ENCODE results near the gene FAM168A. TPM values are rescaled to one million over a fixed set of nuclear protein-coding genes. Genes with fewer than 3 reads are reported as not detected.
A peak's percentile ranks its signal among the peaks of the same experiment; 100 is the strongest.

Gene FAM168A
- total RNA-seq, 1 experiment from 2014 or later = 25.9 TPM

- no peak for TF ChIP-seq KAT7 (CRISPR knock-in tag; IDR thresholded peaks at IDR 0.05; ENCODE audit: borderline replicate concordance)
- no peak for TF ChIP-seq NR1H2 (CRISPR knock-in tag; IDR thresholded peaks at IDR 0.05)
- no peak for TF ChIP-seq ZNF219 (CRISPR knock-in tag; IDR thresholded peaks at IDR 0.05; ENCODE audit: borderline replicate concordance)
- TF ChIP-seq RELA (CRISPR knock-in tag; IDR thresholded peaks at IDR 0.05; ENCODE audit: borderline replicate concordance) = no peak
Measured at GRCh38 chr11:73495731-73496130, 102.2 kb downstream of the FAM168A start (continued).

DNA sequence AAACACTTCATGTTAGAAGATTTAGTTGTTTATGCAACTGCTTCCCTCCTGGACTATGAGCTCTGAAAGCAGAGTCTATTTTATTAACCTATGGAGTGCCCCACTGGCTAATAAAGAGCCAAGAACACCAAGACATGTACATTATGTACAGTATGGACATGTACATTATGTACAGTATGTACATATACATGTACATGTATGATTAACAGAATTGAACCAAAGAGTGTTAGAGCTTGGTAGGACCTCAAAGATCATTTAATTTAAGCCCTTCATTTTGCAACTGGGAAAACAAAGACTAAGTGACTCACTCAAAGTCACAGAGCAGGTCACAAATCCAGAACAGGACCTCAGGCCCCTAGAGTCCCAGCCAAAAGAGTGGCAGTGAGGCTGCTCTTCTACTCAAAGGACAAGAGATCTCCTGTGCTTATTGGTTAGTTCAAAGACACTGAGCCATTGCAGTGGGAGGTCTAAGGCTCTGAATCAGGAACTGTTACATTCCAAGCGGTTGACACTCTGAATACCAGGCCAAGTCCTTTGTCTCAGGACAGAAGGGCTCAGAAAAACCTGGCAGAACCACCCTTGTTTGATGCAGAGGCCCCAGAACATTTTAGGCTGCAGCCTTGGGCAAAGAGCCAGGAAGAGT, 103.8 kb downstream of the FAM168A start:
- Mint-ChIP-seq H3K9me3 (peaks cover 9% of the 10 kb centered on the region), H3K4me1 (peaks cover 25% of the 10 kb centered on the region), H3K27ac (peak overlapping the region; percentile 64), H3K27me3 (ENCODE audit: low read depth) (no peaks in the 10 kb centered on the region), H3K4me3 (no peak overlapping the region), H3K36me3 (peaks cover 8% of the 10 kb centered on the region; the same call in 1 of the 2 replicates)
- TF ChIP-seq, protein P1, sequence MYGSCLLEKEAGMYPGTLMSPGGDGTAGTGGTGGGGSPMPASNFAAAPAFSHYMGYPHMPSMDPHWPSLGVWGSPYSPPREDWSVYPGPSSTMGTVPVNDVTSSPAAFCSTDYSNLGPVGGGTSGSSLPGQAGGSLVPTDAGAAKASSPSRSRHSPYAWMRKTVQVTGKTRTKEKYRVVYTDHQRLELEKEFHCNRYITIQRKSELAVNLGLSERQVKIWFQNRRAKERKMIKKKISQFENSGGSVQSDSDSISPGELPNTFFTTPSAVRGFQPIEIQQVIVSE (CRISPR knock-in tag; IDR thresholded peaks at IDR 0.05; ENCODE audit: borderline replicate concordance) = no peak
- TF ChIP-seq AR (CRISPR knock-in tag; IDR thresholded peaks at IDR 0.05) (no peak), ZNF423 (CRISPR knock-in tag; IDR thresholded peaks at IDR 0.05) (no peak), NR1H2 (CRISPR knock-in tag; IDR thresholded peaks at IDR 0.05) (no peak), SMAD4 (CRISPR knock-in tag; IDR thresholded peaks at IDR 0.05) (no peak), MYBL2 (CRISPR knock-in tag; IDR thresholded peaks at IDR 0.05) (peak; percentile 52; the same call in 1 of the 2 replicates)
- POLR2A ChIA-PET = no interaction called here
- ATAC-seq (peak; percentile 92), DNase-seq (ENCODE audit: low spot score) (peak; percentile 21)
- CTCF ChIA-PET = interaction anchor here (0.6 to 1.2 kb wide), 2 partner anchors 132 to 249 kb away, joined by 3 to 4 read pairs; no protein-coding TSS in a partner anchor

DNA sequence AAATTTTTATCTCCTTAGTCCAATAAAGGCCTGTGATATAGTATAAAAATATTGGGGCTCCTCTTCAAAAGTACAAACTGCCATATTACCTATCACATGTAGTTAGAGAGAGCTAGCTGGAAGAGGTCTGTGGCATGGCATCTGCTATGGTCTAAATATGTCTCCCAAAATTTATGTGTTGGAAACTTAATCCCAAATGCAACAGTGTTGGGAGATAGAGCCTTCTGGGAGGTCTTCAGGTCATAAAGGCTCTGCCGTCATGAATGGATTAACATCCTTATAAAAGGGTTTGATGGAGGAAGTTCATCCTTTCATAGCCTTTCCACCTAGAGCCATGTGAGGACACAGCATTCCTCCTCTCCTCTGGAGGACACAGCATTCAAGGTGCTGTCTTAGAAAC, 116.3 kb downstream of the FAM168A start:
- H3K9me3 Mint-ChIP-seq = peaks cover 18% of the 10 kb centered on the region
- no peak overlapping the region for H3K4me3 Mint-ChIP-seq
- H3K27me3 Mint-ChIP-seq (ENCODE audit: low read depth) = no peaks in the 10 kb centered on the region

More for the DNA sequence above, 116.3 kb downstream of the FAM168A start:
- ATAC-seq (no peak), DNase-seq (ENCODE audit: low spot score) (no peak)
- Mint-ChIP-seq H3K4me1 (peaks cover 14% of the 10 kb centered on the region), H3K27ac (no peak overlapping the region), H3K36me3 (peaks cover 11% of the 10 kb centered on the region)
- ChIA-PET CTCF (no interaction called here), POLR2A (interaction anchor here (1.1 kb wide), 1 partner anchor 33 kb away, joined by 3 read pairs; no protein-coding TSS in a partner anchor)
- TF ChIP-seq NR2C2 (CRISPR knock-in tag; IDR thresholded peaks at IDR 0.05) = no peak
- TF ChIP-seq E2F1 (CRISPR knock-in tag; IDR thresholded peaks at IDR 0.05) = no peak
- TF ChIP-seq HMGXB4 (CRISPR knock-in tag; IDR thresholded peaks at IDR 0.05) = no peak
- no peak for TF ChIP-seq SMAD3 (CRISPR knock-in tag; IDR thresholded peaks at IDR 0.05; ENCODE audit: borderline replicate concordance)
- TF ChIP-seq SP1 (CRISPR knock-in tag; conservative IDR thresholded peaks at IDR 0.05) = no peak
- TF ChIP-seq, protein P2, sequence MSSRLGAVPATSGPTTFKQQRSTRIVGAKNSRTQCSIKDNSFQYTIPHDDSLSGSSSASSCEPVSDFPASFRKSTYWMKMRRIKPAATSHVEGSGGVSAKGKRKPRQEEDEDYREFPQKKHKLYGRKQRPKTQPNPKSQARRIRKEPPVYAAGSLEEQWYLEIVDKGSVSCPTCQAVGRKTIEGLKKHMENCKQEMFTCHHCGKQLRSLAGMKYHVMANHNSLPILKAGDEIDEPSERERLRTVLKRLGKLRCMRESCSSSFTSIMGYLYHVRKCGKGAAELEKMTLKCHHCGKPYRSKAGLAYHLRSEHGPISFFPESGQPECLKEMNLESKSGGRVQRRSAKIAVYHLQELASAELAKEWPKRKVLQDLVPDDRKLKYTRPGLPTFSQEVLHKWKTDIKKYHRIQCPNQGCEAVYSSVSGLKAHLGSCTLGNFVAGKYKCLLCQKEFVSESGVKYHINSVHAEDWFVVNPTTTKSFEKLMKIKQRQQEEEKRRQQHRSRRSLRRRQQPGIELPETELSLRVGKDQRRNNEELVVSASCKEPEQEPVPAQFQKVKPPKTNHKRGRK (CRISPR knock-in tag; IDR thresholded peaks at IDR 0.05; ENCODE audit: borderline replicate concordance) = no peak
- no peak for TF ChIP-seq JUN (CRISPR knock-in tag; IDR thresholded peaks at IDR 0.05)
- TF ChIP-seq, protein P3, sequence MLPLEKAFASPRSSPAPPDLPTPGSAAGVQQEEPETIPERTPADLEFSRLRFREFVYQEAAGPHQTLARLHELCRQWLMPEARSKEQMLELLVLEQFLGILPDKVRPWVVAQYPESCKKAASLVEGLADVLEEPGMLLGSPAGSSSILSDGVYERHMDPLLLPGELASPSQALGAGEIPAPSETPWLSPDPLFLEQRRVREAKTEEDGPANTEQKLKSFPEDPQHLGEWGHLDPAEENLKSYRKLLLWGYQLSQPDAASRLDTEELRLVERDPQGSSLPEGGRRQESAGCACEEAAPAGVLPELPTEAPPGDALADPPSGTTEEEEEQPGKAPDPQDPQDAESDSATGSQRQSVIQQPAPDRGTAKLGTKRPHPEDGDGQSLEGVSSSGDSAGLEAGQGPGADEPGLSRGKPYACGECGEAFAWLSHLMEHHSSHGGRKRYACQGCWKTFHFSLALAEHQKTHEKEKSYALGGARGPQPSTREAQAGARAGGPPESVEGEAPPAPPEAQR (CRISPR knock-in tag; IDR thresholded peaks at IDR 0.05) = no peak
- no peak for TF ChIP-seq CREM (CRISPR knock-in tag; IDR thresholded peaks at IDR 0.05)
- TF ChIP-seq, protein P4, sequence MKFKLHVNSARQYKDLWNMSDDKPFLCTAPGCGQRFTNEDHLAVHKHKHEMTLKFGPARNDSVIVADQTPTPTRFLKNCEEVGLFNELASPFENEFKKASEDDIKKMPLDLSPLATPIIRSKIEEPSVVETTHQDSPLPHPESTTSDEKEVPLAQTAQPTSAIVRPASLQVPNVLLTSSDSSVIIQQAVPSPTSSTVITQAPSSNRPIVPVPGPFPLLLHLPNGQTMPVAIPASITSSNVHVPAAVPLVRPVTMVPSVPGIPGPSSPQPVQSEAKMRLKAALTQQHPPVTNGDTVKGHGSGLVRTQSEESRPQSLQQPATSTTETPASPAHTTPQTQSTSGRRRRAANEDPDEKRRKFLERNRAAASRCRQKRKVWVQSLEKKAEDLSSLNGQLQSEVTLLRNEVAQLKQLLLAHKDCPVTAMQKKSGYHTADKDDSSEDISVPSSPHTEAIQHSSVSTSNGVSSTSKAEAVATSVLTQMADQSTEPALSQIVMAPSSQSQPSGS (CRISPR knock-in tag; IDR thresholded peaks at IDR 0.05; ENCODE audit: borderline replicate concordance, low read depth) = no peak
